Measurements from ENCODE around the gene E2F8.

The E2F8 gene

GRCh38 chr11:19220903-19221724 is 19.6 kb downstream of the E2F8 start:
- no peak for DNase-seq (ENCODE audit: low spot score)

- no peak for DNase-seq (ENCODE audit: low spot score)
These were observed 21.8 kb downstream of the E2F8 start for GRCh38 chr11:19218786-19219460.

- DNase-seq (ENCODE audit: low spot score) = no peak
These were observed 22.5 kb downstream of the E2F8 start for GRCh38 chr11:19218216-19218615.

- DNase-seq (ENCODE audit: low spot score) = no peak
These were observed 23.9 kb downstream of the E2F8 start for GRCh38 chr11:19216709-19217374.

- DNase-seq (ENCODE audit: low spot score) = no peak
These were observed 24.7 kb downstream of the E2F8 start for GRCh38 chr11:19216021-19216420.

- no peak for DNase-seq (ENCODE audit: low spot score)
These were observed 31.0 kb downstream of the E2F8 start for GRCh38 chr11:19209617-19210370.

- no peak for DNase-seq (ENCODE audit: low spot score)
These were observed 31.7 kb downstream of the E2F8 start for GRCh38 chr11:19208959-19209546.

- no peak for DNase-seq (ENCODE audit: low spot score)
These were observed 32.6 kb downstream of the E2F8 start for GRCh38 chr11:19208181-19208580.

- DNase-seq (ENCODE audit: low spot score) = no peak
These were observed 35.9 kb downstream of the E2F8 start for GRCh38 chr11:19204836-19205235.

- no peak for DNase-seq (ENCODE audit: low spot score)
These were observed 38.8 kb downstream of the E2F8 start, which contains the start of gene CSRP3 for GRCh38 chr11:19201737-19202605. CSRP3 (minus strand) TSS chr11:19201983; CDS start chr11:19192448, 9,535 bp downstream.

GRCh38 chr11:19200410-19201201 is 40.1 kb downstream of the E2F8 start:
- no peak for DNase-seq (ENCODE audit: low spot score)

GRCh38 chr11:19199771-19200170 is 41.0 kb downstream of the E2F8 start:
- no peak for DNase-seq (ENCODE audit: low spot score)

- no peak for DNase-seq (ENCODE audit: low spot score)
These were observed 41.7 kb downstream of the E2F8 start for GRCh38 chr11:19199048-19199447.

GRCh38 chr11:19196432-19196831 is 44.3 kb downstream of the E2F8 start:
- DNase-seq (ENCODE audit: low spot score) = no peak

GRCh38 chr11:19194620-19195308 is 46.0 kb downstream of the E2F8 start:
- no peak for DNase-seq (ENCODE audit: low spot score)

GRCh38 chr11:19193916-19194315 is 46.8 kb downstream of the E2F8 start:
- no peak for DNase-seq (ENCODE audit: low spot score)

- no peak for DNase-seq (ENCODE audit: low spot score)
These were observed 49.1 kb downstream of the E2F8 start for GRCh38 chr11:19191530-19192169.

- no peak for DNase-seq (ENCODE audit: low spot score)
These were observed 52.9 kb downstream of the E2F8 start for GRCh38 chr11:19187833-19188258.

Measured in activated CD4-positive, alpha-beta T cell treated with anti-CD3 and anti-CD28 coated beads, Interleukin-2, Interleukin-4, amounts not matched to agents 100 ng/mL and 50 ng/mL, durations not matched to agents 16 hours and 8 hours (primary cell).